Tibial artery (tissue), 4 donors: Measurements from ENCODE around the gene BACH2.

Source experiments
- DNase-seq, 2 donors: peaks; one replicate each; pipeline ENCODE4 v3.0.0-alpha.2; 2019
- H3K27ac ChIP-seq, 2 donors: fragments of 200-600 bp; sonication (generic) in 1 of 2; 1 replicate in 1 of 2; 2 replicates in 1 of 2; pipeline ENCODE4 v1.5.1; 2018 to 2019; ENCODE audit warnings: mild to moderate bottlenecking in 1 of 2
- H3K27me3 ChIP-seq, 2 donors: fragments of 200-600 bp; sonication (generic) in 1 of 2; one replicate each; pipeline versions ENCODE4 v1.5.1 to v1.6.0; 2016 to 2019
- H3K36me3 ChIP-seq, 3 donors: fragments of 200-600 bp; sonication (generic) in 2 of 3; one replicate each; pipeline ENCODE4 v1.5.1; 2016 to 2019; ENCODE audit warnings: mild to moderate bottlenecking in 2 of 3
- H3K4me1 ChIP-seq, 4 donors: fragments of 200-600 bp; sonication (generic) in 2 of 4; 1 replicate in 3 of 4; 2 replicates in 1 of 4; pipeline ENCODE4 v1.5.1; 2016 to 2019
- H3K4me3 ChIP-seq, 2 donors: fragments of 200-600 bp; sonication (generic) in 1 of 2; 1 replicate in 1 of 2; 2 replicates in 1 of 2; pipeline ENCODE4 v1.5.1; 2018 to 2019; ENCODE audit warnings: mild to moderate bottlenecking in 2 of 2
- H3K9me3 ChIP-seq, 3 donors: fragments of 200-600 bp; sonication (generic) in 1 of 3; one replicate each; pipeline ENCODE4 v1.5.1; 2016 to 2019
- intact Hi-C: fragments of 100-400 bp; cut with DNase I; formaldehyde crosslinking; loops from one replicate; pipeline ENCODE4 v1.15.0; 2023; ENCODE audit warnings: low total_unique reads
- TF ChIP-seq, protein P1 (sequence below), 2 experiments: fragments of 200-600 bp in 1 of 2; fragments of 450-650 bp in 1 of 2; IDR thresholded peaks; one replicate each; pipeline ENCODE4 v1.5.1; 2017 to 2019; ENCODE audit warnings: antibody characterized with exemption in 2 of 2, mild to moderate bottlenecking in 1 of 2, moderate library complexity in 1 of 2

BACH2 gene

GRCh38 chr6:89965441-89966227, 331.0 kb downstream of the BACH2 start:
- H3K36me3 ChIP-seq = no peaks in the 10 kb centered on the region
- TF ChIP-seq, protein P1, sequence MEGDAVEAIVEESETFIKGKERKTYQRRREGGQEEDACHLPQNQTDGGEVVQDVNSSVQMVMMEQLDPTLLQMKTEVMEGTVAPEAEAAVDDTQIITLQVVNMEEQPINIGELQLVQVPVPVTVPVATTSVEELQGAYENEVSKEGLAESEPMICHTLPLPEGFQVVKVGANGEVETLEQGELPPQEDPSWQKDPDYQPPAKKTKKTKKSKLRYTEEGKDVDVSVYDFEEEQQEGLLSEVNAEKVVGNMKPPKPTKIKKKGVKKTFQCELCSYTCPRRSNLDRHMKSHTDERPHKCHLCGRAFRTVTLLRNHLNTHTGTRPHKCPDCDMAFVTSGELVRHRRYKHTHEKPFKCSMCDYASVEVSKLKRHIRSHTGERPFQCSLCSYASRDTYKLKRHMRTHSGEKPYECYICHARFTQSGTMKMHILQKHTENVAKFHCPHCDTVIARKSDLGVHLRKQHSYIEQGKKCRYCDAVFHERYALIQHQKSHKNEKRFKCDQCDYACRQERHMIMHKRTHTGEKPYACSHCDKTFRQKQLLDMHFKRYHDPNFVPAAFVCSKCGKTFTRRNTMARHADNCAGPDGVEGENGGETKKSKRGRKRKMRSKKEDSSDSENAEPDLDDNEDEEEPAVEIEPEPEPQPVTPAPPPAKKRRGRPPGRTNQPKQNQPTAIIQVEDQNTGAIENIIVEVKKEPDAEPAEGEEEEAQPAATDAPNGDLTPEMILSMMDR (IDR thresholded peaks at IDR 0.05) = no peak
- H3K4me1 ChIP-seq = no peaks in the 10 kb centered on the region
- no peak overlapping the region for H3K4me3 ChIP-seq
- no peaks in the 10 kb centered on the region for H3K9me3 ChIP-seq
- DNase-seq = no peak
- no peak overlapping the region for H3K27ac ChIP-seq
- no peaks in the 10 kb centered on the region for H3K27me3 ChIP-seq
- intact Hi-C loops = no loop called here

- H3K9me3 ChIP-seq = no peaks in the 10 kb centered on the region
- no peaks in the 10 kb centered on the region for H3K27me3 ChIP-seq
- TF ChIP-seq, protein P1 (IDR thresholded peaks at IDR 0.05) = no peak
- intact Hi-C loops = no loop called here
- H3K4me3 ChIP-seq = no peak overlapping the region
- DNase-seq = no peak
- H3K36me3 ChIP-seq = no peaks in the 10 kb centered on the region
- no peaks in the 10 kb centered on the region for H3K4me1 ChIP-seq
- no peak overlapping the region for H3K27ac ChIP-seq
Measured at GRCh38 chr6:89963391-89963790, 333.3 kb downstream of the BACH2 start.

DNA sequence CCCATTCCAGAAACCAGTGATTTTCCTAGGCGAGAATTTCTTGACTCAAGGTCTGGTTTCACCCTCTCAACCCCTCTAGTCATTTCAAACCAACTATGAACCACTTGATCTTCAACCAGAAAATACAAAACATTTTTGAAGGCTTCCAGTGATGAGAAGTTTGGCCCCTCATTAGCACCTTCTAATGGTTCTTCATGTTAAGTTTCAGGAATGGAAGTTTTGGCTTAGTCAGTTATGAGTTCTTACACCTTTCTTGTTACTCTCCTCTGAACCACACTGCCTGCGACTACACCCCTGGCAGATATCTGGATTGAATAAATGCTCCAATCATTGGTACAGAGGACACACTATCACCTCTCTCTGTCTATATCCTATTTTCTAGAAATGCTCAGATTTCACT, 335.2 kb downstream of the BACH2 start:
- H3K9me3 ChIP-seq = no peaks in the 10 kb centered on the region
- H3K27ac ChIP-seq = no peak overlapping the region
- DNase-seq = no peak
- no peaks in the 10 kb centered on the region for H3K4me1 ChIP-seq
- no peak overlapping the region for H3K4me3 ChIP-seq
- TF ChIP-seq, protein P1 (IDR thresholded peaks at IDR 0.05) = no peak
- intact Hi-C loops = no loop called here
- H3K36me3 ChIP-seq = no peaks in the 10 kb centered on the region
- no peaks in the 10 kb centered on the region for H3K27me3 ChIP-seq

DNA sequence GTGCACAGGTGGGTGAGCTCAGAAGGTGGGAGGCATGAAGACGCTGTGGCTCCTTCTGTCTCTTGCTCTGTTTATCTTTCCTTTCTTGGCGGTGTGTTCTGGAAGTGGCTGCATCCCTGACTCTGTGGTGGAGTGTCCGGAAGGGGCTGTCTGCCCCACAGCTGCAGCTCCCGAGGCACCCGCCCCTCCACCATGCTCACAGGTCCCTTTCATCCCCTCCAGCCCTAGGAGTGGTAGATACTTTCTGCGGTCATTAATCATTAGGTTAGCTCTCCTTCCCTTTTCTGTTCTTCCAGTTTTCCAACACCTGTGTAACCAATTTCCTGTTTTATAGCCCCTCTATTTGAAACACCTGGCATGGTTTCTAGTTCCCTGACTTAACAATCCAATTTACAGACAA, 336.8 kb downstream of the BACH2 start:
- H3K4me3 ChIP-seq = no peak overlapping the region
- H3K36me3 ChIP-seq = no peaks in the 10 kb centered on the region
- no peaks in the 10 kb centered on the region for H3K4me1 ChIP-seq
- TF ChIP-seq, protein P1 (IDR thresholded peaks at IDR 0.05) = no peak
- H3K9me3 ChIP-seq = no peaks in the 10 kb centered on the region
- intact Hi-C loops = no loop called here
- no peak for DNase-seq
- H3K27me3 ChIP-seq = no peaks in the 10 kb centered on the region
- H3K27ac ChIP-seq = no peak overlapping the region

- peaks cover 0 to 7% (median 1%) of the 10 kb centered on the region in 3 donors for H3K36me3 ChIP-seq
- H3K27me3 ChIP-seq = no peaks in the 10 kb centered on the region
- TF ChIP-seq, protein P1 (IDR thresholded peaks at IDR 0.05) = no peak
- H3K27ac ChIP-seq = no peak overlapping the region
- intact Hi-C loops = no loop called here
- no peaks in the 10 kb centered on the region for H3K9me3 ChIP-seq
- no peaks in the 10 kb centered on the region for H3K4me1 ChIP-seq
- no peak for DNase-seq
- H3K4me3 ChIP-seq = no peak overlapping the region
Measured at GRCh38 chr6:89956182-89956581, 340.5 kb downstream of the BACH2 start.
